SK-N-SH treated with all-trans-retinoic acid at 6 μM for 48 hours (cell line): ENCODE measurements around the gene GPATCH2.

ENCODE experiments used
- ATAC-seq: fragments of 200-7000 bp; cut with Tn5 transposase; 3 replicates; pipeline ENCODE4 v1.9.1; 2020; ENCODE audit warnings: mild to moderate bottlenecking, moderate library complexity
- ARNTL ChIP-seq: fragments of 450-650 bp; formaldehyde crosslinking; IDR thresholded peaks from 2 replicates; pipeline ENCODE4 v1.5.0; 2020; ENCODE audit warnings: low read depth, mild to moderate bottlenecking, moderate library complexity, borderline replicate concordance
- BACH2 ChIP-seq: fragments of 250-450 bp; sonication (Bioruptor Pico); IDR thresholded peaks from 2 replicates; pipeline ENCODE4 v1.9.0; 2021; ENCODE audit warnings: mild to moderate bottlenecking, borderline replicate concordance
- CSDC2 ChIP-seq: fragments of 250-450 bp; sonication (Bioruptor Pico); IDR thresholded peaks from 2 replicates; pipeline ENCODE4 v1.5.0; 2020; ENCODE audit warnings: mild to moderate bottlenecking, moderate library complexity
- CSRNP3 ChIP-seq: fragments of 250-450 bp; sonication (Bioruptor Pico); IDR thresholded peaks from 2 replicates; pipeline ENCODE4 v1.5.1; 2021; ENCODE audit warnings: mild to moderate bottlenecking, moderate library complexity
- ESRRG ChIP-seq: fragments of 250-450 bp; sonication (Bioruptor Pico); IDR thresholded peaks from 2 replicates; pipeline ENCODE4 v1.6.1; 2021; ENCODE audit warnings: mild to moderate bottlenecking
- GLIS3 ChIP-seq: fragments of 250-450 bp; sonication (Bioruptor Pico); IDR thresholded peaks from 2 replicates; pipeline ENCODE4 v1.5.0; 2020; ENCODE audit warnings: mild to moderate bottlenecking, moderate library complexity
- ISL1 ChIP-seq: fragments of 250-450 bp; sonication (Bioruptor Pico); IDR thresholded peaks from 2 replicates; pipeline ENCODE4 v2.1.2; 2022; ENCODE audit warnings: mild to moderate bottlenecking, moderate library complexity
- OSR1 ChIP-seq: fragments of 250-450 bp; sonication (Bioruptor Pico); IDR thresholded peaks from 2 replicates; pipeline ENCODE4 v1.8.0; 2022; ENCODE audit warnings: moderate library complexity, mild to moderate bottlenecking, inconsistent platforms
- PATZ1 ChIP-seq: fragments of 250-450 bp; sonication (Bioruptor Pico); IDR thresholded peaks from 2 replicates; pipeline ENCODE4 v1.8.0; 2020; ENCODE audit warnings: mild to moderate bottlenecking, moderate library complexity, borderline replicate concordance
- POU6F1 ChIP-seq: fragments of 250-450 bp; sonication (Bioruptor Pico); IDR thresholded peaks from 2 replicates; pipeline ENCODE4 v1.8.0; 2021; ENCODE audit warnings: low read depth, mild to moderate bottlenecking, moderate library complexity, borderline replicate concordance
- PPARA ChIP-seq: fragments of 250-450 bp; sonication (Bioruptor Pico); IDR thresholded peaks from 2 replicates; pipeline ENCODE4 v1.5.0; 2020; ENCODE audit warnings: mild to moderate bottlenecking, borderline replicate concordance
- RARB ChIP-seq: fragments of 250-450 bp; sonication (Bioruptor Pico); IDR thresholded peaks from 2 replicates; pipeline ENCODE4 v1.8.0; 2021; ENCODE audit warnings: mild to moderate bottlenecking, moderate library complexity
- SNAI2 ChIP-seq: fragments of 250-450 bp; sonication (Bioruptor Pico); IDR thresholded peaks from 2 replicates; pipeline ENCODE4 v1.5.0; 2020; ENCODE audit warnings: mild to moderate bottlenecking, moderate library complexity
- TCF4 ChIP-seq: fragments of 250-450 bp; sonication (Bioruptor Pico); IDR thresholded peaks from 2 replicates; pipeline ENCODE4 v1.8.0; 2021; ENCODE audit warnings: mild to moderate bottlenecking, moderate library complexity, borderline replicate concordance
- TOX ChIP-seq: fragments of 250-450 bp; sonication (Bioruptor Pico); IDR thresholded peaks from 2 replicates; pipeline ENCODE4 v1.8.0; 2021; ENCODE audit warnings: mild to moderate bottlenecking, moderate library complexity, borderline replicate concordance
- ZC3H10 ChIP-seq: fragments of 250-450 bp; sonication (Bioruptor Pico); IDR thresholded peaks from 2 replicates; pipeline ENCODE4 v1.5.1; 2021; ENCODE audit warnings: mild to moderate bottlenecking, moderate library complexity
- ZFP3 ChIP-seq: fragments of 250-450 bp; sonication (Bioruptor Pico); IDR thresholded peaks from 2 replicates; pipeline ENCODE4 v1.5.0; 2020; ENCODE audit warnings: mild to moderate bottlenecking, moderate library complexity
- ZFP30 ChIP-seq: fragments of 450-650 bp; formaldehyde crosslinking; IDR thresholded peaks from 2 replicates; pipeline ENCODE4 v1.5.0; 2022; ENCODE audit warnings: mild to moderate bottlenecking, moderate library complexity
- ZNF565 ChIP-seq: fragments of 450-650 bp; formaldehyde crosslinking; conservative IDR thresholded peaks from 2 replicates; pipeline ENCODE4 v1.5.0; 2020; ENCODE audit warnings: low read depth, mild to moderate bottlenecking, moderate library complexity
- ZNF70 ChIP-seq: fragments of 450-650 bp; formaldehyde crosslinking; IDR thresholded peaks from 2 replicates; pipeline ENCODE4 v1.5.0; 2020; ENCODE audit warnings: mild to moderate bottlenecking, moderate library complexity
- ZNF8 ChIP-seq: fragments of 450-650 bp; formaldehyde crosslinking; IDR thresholded peaks from 2 replicates; pipeline ENCODE4 v1.5.0; 2020; ENCODE audit warnings: mild to moderate bottlenecking, moderate library complexity
- TF ChIP-seq, protein P1 (sequence below): fragments of 250-450 bp; sonication (Bioruptor Pico); IDR thresholded peaks from 2 replicates; pipeline ENCODE4 v1.5.1; 2020; ENCODE audit warnings: low read depth, mild to moderate bottlenecking, moderate library complexity

Gene GPATCH2

GRCh38 chr1:217433664-217434063 lies 197.2 kb downstream of the GPATCH2 start:
- TF ChIP-seq TOX (CRISPR knock-in tag) (no peak), OSR1 (CRISPR knock-in tag) (no peak), ZNF70 (no peak), ESRRG (CRISPR knock-in tag) (no peak), RARB (CRISPR knock-in tag) (no peak), SNAI2 (no peak), ISL1 (CRISPR knock-in tag) (no peak), CSRNP3 (no peak), ARNTL (no peak), ZC3H10 (CRISPR knock-in tag) (no peak), ZFP3 (CRISPR knock-in tag) (no peak), POU6F1 (CRISPR knock-in tag) (no peak), ZFP30 (no peak), PATZ1 (CRISPR knock-in tag) (no peak), ZNF8 (CRISPR knock-in tag) (no peak), TCF4 (CRISPR knock-in tag) (no peak), GLIS3 (no peak), BACH2 (CRISPR knock-in tag) (no peak), ZNF565 (no peak)
- TF ChIP-seq, protein P1, sequence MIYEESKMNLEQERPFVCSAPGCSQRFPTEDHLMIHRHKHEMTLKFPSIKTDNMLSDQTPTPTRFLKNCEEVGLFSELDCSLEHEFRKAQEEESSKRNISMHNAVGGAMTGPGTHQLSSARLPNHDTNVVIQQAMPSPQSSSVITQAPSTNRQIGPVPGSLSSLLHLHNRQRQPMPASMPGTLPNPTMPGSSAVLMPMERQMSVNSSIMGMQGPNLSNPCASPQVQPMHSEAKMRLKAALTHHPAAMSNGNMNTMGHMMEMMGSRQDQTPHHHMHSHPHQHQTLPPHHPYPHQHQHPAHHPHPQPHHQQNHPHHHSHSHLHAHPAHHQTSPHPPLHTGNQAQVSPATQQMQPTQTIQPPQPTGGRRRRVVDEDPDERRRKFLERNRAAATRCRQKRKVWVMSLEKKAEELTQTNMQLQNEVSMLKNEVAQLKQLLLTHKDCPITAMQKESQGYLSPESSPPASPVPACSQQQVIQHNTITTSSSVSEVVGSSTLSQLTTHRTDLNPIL (CRISPR knock-in tag) = no peak
- no peak for ATAC-seq

- no peak for ATAC-seq
- TF ChIP-seq TCF4 (CRISPR knock-in tag) (no peak), SNAI2 (no peak), ZC3H10 (CRISPR knock-in tag) (no peak), PPARA (CRISPR knock-in tag) (no peak), ZNF8 (CRISPR knock-in tag) (no peak), BACH2 (CRISPR knock-in tag) (no peak), ESRRG (CRISPR knock-in tag) (no peak)
- TF ChIP-seq, protein P1 (CRISPR knock-in tag) = no peak
Observed at GRCh38 chr1:217432339-217432738, 198.6 kb downstream of the GPATCH2 start.

DNA sequence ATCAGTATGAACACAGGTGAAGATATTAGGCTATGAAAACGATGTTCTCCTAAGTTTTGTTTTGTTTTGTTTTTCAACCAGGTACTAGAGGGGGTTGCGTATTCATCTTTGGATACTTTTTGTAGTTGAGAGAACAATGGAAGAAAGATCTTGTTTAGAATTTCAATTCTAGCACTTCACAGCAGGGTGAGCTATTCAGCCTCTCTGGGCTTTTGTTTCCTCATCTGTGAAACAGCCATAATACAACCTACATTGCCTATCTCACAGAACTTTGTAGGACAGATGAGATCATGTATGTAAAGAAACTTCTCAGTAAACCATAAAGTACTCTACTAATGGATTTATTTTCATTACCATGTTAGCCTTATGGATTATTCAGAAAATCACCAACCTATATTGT lies 199.5 kb downstream of the GPATCH2 start:
- ATAC-seq = no peak

GRCh38 chr1:217425422-217425821 lies 205.5 kb downstream of the GPATCH2 start:
- no peak for TF ChIP-seq CSRNP3
- no peak for TF ChIP-seq ZNF70
- no peak for TF ChIP-seq RARB (CRISPR knock-in tag)
- TF ChIP-seq CSDC2 (CRISPR knock-in tag) = no peak
- no peak for TF ChIP-seq SNAI2
- no peak for TF ChIP-seq ZFP3 (CRISPR knock-in tag)
- TF ChIP-seq PATZ1 (CRISPR knock-in tag) = no peak
- TF ChIP-seq ZNF8 (CRISPR knock-in tag) = no peak
- no peak for TF ChIP-seq ZNF565
- TF ChIP-seq ISL1 (CRISPR knock-in tag) = no peak
- no peak for TF ChIP-seq PPARA (CRISPR knock-in tag)
- TF ChIP-seq OSR1 (CRISPR knock-in tag) = no peak
- no peak for TF ChIP-seq BACH2 (CRISPR knock-in tag)
- no peak for TF ChIP-seq ARNTL
- no peak for TF ChIP-seq TOX (CRISPR knock-in tag)
- TF ChIP-seq ZFP30 = no peak
- ATAC-seq = no peak

More for the DNA sequence above, 199.5 kb downstream of the GPATCH2 start:
- TF ChIP-seq ZFP30 (no peak), TCF4 (CRISPR knock-in tag) (no peak), ZNF8 (CRISPR knock-in tag) (no peak), ZNF565 (no peak), PPARA (CRISPR knock-in tag) (no peak), ZFP3 (CRISPR knock-in tag) (no peak), OSR1 (CRISPR knock-in tag) (no peak), GLIS3 (no peak)
